Measurements from ENCODE around the gene DYSF.

DYSF gene

DNA sequence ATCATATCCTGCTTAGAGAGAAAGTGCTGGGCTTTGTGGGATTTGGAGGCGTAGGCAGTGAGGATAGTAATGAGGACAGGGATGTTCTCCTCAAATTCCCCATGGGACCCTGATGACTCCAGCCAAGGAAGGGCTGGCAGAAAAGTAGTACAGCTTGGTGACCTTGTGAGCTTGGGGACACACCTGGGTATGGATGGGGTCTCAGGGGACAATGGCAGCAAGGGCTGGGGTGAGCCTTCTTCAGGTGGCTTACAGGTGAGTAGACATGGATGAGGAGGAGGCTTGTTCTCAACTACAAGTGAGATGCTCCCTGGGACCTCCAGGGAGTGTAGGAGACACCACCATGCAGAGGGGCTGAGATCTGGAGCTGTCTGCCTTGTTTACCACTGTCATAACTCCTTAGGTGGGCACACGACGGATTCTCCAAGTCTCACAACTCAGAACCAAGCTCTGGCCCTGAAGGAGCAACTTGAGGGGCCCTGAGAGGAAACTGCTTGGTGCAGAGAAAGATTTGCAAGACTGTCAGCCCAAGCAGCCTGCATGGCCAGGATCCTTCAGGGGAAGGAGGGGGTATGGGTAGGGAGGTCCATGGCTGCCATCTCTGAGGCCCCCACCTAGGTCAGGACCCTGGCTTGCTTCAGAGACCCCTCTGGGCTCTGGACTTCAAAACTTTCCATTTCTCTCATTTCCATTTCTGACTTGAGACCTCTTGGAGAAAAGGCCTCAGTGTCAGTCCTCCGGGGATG lies 262.8 kb downstream of the DYSF start:
- DNase-seq: no peak

DNA sequence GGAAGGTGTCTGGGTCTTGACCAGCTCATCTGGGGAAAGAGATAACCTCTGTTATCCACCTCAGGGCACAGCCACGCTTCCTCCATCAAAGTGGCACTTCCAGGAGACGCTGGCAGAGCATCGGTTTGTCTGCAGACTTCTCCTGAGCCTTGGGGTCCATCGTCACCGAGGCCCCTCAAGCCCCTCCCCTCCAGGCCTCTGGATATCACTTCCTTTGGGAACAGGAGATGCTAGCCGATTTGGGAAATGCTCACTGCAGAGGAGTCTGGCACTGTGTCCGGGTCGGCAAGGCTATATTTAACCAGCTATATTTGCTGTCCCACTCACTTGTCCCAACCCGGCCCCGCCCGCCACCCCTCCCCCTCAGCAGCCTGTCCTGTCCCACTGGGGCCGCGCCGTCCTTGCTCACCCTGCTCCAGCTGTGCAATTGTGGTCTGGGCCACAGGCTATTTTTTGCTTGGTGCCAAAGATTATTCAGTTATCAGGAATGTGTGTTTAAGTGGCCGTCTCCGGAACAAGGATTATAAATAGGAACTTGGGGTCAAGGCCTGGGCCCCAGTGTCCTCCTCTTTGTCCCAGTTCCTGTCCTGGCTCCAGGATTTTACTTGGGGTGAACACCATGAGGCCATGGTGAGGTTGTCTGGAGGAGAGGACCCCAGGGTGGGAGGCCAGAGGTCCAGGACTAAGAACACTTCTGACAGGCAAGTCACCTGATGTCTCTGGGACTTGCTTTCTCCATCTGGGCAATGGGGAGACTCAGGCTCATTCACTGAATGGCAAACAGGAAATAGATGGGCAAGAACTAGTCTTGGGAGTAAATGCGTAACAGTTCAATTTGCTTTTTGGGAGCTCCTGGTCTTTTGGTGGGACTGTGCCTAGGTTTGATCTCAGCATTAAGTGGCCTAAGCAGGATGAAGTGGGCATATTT lies 263.6 kb downstream of the DYSF start:
- DNase-seq: no peak

DNA sequence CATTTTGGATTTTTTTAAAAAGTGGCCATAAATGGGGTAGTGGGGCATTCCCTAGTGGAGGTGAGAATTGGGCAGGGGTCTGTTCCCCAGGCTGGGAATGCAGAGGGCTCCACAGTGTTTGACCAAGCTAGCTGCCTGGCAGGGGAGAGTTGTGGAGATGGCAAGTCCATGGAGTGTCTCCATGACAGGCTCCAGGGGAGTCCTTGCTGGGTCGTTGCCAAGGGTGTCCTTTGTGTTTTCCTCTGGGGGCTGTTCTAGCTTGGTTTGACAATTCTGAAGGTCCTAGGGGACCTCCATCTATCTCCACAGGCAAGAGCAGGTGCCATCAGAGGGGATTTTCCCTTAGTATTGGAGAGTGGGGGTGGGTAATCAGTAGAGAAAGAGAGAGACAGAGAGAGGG lies 265.3 kb downstream of the DYSF start:
- no peak for DNase-seq

- no peak for DNase-seq
Measured at GRCh38 chr2:71719520-71720282, 266.3 kb downstream of the DYSF start.

DNA sequence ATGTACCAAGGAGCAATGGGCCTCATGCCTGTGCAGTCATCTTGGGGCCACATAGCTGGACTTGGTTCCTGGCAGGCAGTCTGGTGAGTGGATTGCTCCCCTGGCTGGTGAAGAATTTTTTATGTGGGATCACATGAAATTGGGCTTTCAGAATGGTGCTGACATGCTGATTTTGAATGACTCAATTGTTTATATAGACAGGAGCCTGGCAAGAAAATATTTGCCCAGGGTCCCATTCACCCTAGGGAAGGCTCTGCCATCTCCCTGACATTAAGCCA lies 266.9 kb downstream of the DYSF start:
- no peak for DNase-seq

GRCh38 chr2:71720596-71721361 lies 267.4 kb downstream of the DYSF start:
- no peak for DNase-seq

DNA sequence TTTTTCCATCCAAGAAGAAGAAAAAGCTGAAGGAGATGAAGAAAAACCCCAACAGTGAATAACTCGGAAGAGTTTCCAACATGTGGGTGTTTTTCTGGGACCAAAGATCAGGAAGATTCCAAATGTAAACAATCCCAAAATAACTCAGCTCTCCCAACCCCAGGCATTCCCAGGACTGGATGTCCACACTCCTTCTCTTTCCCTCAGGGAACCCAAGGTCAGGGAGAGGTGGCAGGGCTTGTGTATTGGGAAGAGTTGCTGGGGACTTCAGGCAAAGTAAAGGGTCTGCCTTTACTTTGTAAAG lies 268.0 kb downstream of the DYSF start:
- no peak for DNase-seq

GRCh38 chr2:71721669-71722068 lies 268.3 kb downstream of the DYSF start:
- DNase-seq: no peak

GRCh38 chr2:71722286-71722685 lies 268.9 kb downstream of the DYSF start:
- no peak for DNase-seq

DNA sequence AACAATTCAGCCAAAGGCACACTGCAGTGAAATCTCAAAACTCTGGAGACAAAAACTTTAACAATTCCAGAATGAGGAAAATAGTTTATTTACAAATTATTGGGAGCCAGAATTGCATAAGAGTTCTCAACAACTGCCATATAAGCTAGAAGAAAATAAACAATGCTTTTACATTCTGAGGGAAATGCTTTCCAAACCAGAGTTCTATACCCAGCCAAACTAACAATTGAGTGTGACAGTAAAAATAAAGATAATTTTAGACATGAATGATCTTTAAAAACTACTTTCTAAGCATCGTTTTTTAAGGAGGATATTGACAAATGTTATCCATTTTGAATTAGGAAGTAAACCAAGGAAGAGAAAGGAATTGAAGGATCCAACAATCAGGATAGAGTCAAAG lies 271.4 kb downstream of the DYSF start:
- DNase-seq: no peak

- no peak for DNase-seq
Measured at GRCh38 chr2:71725836-71726235, 272.5 kb downstream of the DYSF start.

GRCh38 chr2:71727562-71727961 lies 274.2 kb downstream of the DYSF start:
- DNase-seq: no peak

DNA sequence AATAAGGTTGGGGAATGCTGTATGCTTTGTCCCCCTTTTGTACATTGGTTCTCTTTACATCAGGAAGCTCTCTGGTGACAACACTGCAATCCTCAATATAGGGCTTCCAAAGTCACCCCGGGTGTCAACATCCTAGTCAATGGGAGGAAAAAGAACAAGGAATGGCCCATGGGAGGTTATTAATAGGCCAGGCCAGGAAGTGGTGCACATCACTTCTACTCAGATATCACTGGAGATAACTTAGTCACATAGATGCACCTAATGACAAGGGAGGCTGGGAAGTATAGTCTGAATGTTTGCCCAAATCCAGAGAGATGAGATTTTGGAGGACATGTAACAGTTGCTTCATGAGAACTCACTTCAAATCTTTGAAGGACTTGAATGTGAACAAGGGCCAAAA lies 274.7 kb downstream of the DYSF start:
- DNase-seq: no peak

DNA sequence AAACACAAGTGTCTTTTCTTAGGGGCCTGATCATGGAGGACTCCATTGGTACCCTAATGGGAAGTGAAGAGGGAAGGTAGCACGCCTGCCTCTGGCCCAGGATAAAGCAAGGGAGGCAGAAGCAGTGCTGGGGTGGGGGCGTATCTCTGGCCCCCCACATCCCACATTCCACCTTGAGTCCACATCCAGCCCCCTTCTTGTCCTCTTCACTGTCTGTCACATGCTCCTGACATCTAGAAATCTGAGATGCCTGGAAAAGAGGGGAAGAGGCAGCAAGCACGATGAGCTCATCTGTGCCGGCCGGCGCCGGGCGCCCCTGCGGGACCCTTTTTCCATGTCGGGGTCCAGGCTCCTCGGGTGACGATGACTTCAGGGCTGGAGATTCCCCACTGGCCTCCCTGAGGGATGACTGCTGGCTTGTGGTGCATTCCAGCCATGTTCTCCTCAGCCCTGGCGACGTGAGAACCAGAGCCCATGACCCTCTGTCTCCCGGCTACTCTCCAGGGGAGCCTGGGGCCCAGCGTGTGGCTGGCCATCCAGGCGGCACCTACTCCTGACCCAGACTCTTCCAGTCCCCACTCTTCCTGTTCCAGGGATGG lies 277.5 kb downstream of the DYSF start:
- no peak for DNase-seq

GRCh38 chr2:71734620-71735019 lies 281.3 kb downstream of the DYSF start:
- DNase-seq: no peak

DNA sequence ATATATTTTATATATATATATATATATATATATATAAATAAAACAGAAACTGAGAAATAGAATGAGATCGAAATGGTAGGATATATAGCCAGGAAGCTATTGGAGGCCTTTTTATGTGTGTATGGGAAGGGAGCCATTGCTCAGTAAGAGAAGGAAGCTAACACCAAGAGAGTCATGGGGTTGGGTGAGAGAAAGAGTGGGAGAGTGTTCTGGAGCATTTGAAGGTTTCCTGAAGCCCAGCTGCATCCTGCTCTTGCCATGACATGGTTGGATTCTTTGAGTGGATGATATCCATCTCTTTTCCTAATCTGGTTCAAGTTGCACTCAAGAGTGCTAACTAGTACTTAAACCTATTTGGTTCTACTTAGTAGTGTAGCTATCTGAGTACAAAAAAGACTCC lies 282.3 kb downstream of the DYSF start:
- DNase-seq: no peak
